GM12891 (cell line): Measurements from ENCODE around the gene R3HDM1.

Experiments used
- PAX5 ChIP-seq: IDR thresholded peaks from 2 replicates; pipeline ENCODE4 v1.6.1; 2011; ENCODE audit warnings: low read length, moderate library complexity, mild to moderate bottlenecking; ENCODE audit not compliant: insufficient read depth, severe bottlenecking
- POLR2A ChIP-seq: IDR thresholded peaks from 2 replicates; pipeline ENCODE4 v1.6.1; 2011; ENCODE audit warnings: low read depth, low read length, control low read depth
- POLR2AphosphoS5 ChIP-seq: IDR thresholded peaks from 2 replicates; pipeline ENCODE4 v1.6.1; 2011; ENCODE audit warnings: low read depth, low read length, control low read depth
- POU2F2 ChIP-seq: IDR thresholded peaks from 2 replicates; pipeline ENCODE4 v1.6.1; 2011; ENCODE audit warnings: low read depth, mild to moderate bottlenecking, control low read depth, low read length, moderate library complexity
- SPI1 ChIP-seq: IDR thresholded peaks from 2 replicates; pipeline ENCODE4 v1.6.1; 2011; ENCODE audit warnings: low read depth, low read length, control low read depth
- TAF1 ChIP-seq: IDR thresholded peaks from 2 replicates; pipeline ENCODE4 v1.6.1; 2011; ENCODE audit warnings: low read depth, low read length, control low read depth

GRCh38 chr2:135651717-135652116, 120.4 kb downstream of the R3HDM1 start:
- TF ChIP-seq POLR2A: no peak
- no peak for TF ChIP-seq SPI1
- no peak for TF ChIP-seq TAF1
- no peak for TF ChIP-seq POLR2AphosphoS5
- TF ChIP-seq PAX5: no peak
- no peak for TF ChIP-seq POU2F2
